Nephron progenitor cell (in vitro differentiated cells): ENCODE data around the gene RCHY1.
"Not testable (repeated sequence)": the region's sequence is repeated elsewhere in the genome, so short reads cannot be mapped to it uniquely, and the experiment has no call there.

ENCODE experiments used
- DNase-seq: peaks from one replicate; pipeline ENCODE4 v3.0.0; 2021
- H3K27ac Mint-ChIP-seq: 2 replicates; pipeline ENCODE4 v1.8.0; 2021; ENCODE audit warnings: mild to moderate bottlenecking, moderate library complexity, mixed read lengths
- H3K27me3 Mint-ChIP-seq: 2 replicates; pipeline ENCODE4 v1.8.0; 2021; ENCODE audit warnings: mild to moderate bottlenecking, low read depth, mixed read lengths; ENCODE audit not compliant: poor library complexity
- H3K36me3 Mint-ChIP-seq: 2 replicates; pipeline ENCODE4 v1.8.0; 2021; ENCODE audit warnings: low read depth, mixed read lengths
- H3K4me1 Mint-ChIP-seq: 2 replicates; pipeline ENCODE4 v1.8.0; 2021; ENCODE audit warnings: mixed read lengths
- H3K4me3 Mint-ChIP-seq: 2 replicates; pipeline ENCODE4 v1.8.0; 2021; ENCODE audit warnings: mild to moderate bottlenecking, moderate library complexity, mixed read lengths
- H3K9me3 Mint-ChIP-seq: 2 replicates; pipeline ENCODE4 v1.8.0; 2021; ENCODE audit warnings: mild to moderate bottlenecking, moderate library complexity, mixed read lengths
- TF ChIP-seq, protein P1 (sequence below): fragments of 200-600 bp; sonication (generic); IDR thresholded peaks from 2 replicates; pipeline ENCODE4 v1.5.0; 2021; ENCODE audit warnings: antibody characterized with exemption

The RCHY1 gene

DNA sequence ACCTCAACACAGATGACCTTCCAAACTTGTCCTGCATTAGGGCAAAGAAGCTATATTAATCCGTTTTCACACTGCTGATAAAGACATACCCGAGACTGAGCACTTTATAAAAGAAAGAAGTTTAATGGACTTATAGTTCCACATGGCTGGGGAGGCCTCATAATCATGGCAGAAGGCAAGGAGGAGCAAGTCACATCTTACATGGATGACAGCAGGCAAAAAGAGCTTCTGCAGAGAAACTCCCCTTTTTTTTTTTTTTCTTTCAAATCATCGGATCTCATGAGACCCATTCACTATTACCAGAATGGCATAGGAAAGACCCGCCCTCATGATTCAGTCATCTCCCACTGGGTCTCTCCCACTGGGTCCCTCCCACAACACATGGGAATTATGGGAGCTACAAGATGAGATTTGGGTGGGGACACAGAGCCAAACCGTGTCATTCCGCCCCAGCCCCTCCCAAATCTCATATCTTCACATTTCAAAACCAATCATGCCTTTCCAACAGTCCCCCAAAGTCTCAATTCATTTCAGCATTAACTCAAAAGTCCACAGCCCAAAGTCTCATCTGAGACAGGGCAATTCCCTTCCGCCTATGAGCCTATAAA, 17.4 kb upstream of the RCHY1 start:
- DNase-seq, H3K4me3 Mint-ChIP-seq, H3K27me3 Mint-ChIP-seq, H3K4me1 Mint-ChIP-seq: not testable (repeated sequence)
- Mint-ChIP-seq H3K36me3 (peaks cover 92% of the 10 kb centered on the region), H3K27ac (peak overlapping the region; percentile 59), H3K9me3 (peaks cover 46% of the 10 kb centered on the region)

DNA sequence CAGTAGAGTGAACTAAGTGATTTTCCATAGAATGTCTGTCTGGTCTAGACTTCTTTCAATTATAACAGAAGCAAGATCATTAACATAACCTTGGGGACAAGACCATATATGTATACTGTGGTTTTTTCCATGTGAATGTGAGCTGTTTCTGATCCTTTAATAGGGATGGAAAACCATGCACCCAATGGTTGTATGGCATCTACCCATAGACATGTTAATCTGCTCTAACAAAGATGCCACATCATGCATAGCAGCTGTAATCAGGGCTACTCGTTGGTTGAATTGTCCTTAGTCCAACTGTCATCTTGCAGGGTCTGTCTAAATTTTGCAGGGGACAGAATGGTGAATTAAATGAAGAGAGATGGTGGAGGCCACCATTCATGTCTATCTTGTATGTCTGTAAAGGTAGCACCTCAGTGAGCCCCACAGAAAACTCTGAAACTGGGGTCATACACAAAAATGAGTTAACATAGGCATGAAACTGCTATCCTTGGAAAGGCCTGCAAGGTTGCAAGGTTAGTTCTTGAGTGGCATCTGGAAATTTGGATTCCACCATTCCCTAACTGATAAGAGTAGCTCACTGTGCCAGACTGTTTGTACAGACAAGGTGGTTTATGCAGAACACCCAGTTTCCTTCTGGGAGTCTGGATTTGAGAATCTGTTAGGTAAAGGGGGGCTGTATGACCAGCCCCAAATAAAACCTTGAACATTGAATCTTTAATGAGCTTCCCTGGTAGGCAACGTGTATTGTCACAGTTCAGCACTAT, 16.5 kb upstream of the RCHY1 start:
- H3K4me3 Mint-ChIP-seq: no peak overlapping the region
- peaks cover 96% of the 10 kb centered on the region for H3K36me3 Mint-ChIP-seq

DNA sequence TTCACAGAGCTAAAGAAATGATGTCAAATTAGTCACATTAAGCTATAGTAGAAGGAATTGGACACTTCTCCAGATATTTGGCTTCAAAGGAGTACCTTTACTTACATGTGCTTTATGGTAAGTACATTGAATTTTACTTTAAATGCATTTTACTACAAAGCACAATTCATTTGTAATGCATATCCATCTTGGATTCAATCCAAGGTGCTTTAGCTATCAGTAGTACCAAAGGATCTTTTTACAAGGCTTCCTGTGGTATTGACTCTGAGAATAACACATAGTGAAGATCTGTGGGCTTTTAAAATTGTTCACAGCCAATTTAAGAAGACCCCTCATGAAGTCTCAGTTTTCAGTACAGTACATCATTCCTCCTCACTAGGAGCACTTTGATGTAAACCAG, 13.3 kb upstream of the RCHY1 start:
- Mint-ChIP-seq H3K9me3 (peaks cover 14% of the 10 kb centered on the region), H3K27ac (no peak overlapping the region), H3K4me1 (no peaks in the 10 kb centered on the region), H3K4me3 (no peak overlapping the region), H3K27me3 (no peaks in the 10 kb centered on the region), H3K36me3 (peaks cover 83% of the 10 kb centered on the region)
- no peak for DNase-seq
- TF ChIP-seq, protein P1, sequence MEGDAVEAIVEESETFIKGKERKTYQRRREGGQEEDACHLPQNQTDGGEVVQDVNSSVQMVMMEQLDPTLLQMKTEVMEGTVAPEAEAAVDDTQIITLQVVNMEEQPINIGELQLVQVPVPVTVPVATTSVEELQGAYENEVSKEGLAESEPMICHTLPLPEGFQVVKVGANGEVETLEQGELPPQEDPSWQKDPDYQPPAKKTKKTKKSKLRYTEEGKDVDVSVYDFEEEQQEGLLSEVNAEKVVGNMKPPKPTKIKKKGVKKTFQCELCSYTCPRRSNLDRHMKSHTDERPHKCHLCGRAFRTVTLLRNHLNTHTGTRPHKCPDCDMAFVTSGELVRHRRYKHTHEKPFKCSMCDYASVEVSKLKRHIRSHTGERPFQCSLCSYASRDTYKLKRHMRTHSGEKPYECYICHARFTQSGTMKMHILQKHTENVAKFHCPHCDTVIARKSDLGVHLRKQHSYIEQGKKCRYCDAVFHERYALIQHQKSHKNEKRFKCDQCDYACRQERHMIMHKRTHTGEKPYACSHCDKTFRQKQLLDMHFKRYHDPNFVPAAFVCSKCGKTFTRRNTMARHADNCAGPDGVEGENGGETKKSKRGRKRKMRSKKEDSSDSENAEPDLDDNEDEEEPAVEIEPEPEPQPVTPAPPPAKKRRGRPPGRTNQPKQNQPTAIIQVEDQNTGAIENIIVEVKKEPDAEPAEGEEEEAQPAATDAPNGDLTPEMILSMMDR: no peak

More for the DNA sequence above, 16.5 kb upstream of the RCHY1 start:
- Mint-ChIP-seq H3K9me3 (peaks cover 42% of the 10 kb centered on the region), H3K27ac (no peak overlapping the region), H3K4me1 (no peaks in the 10 kb centered on the region), H3K27me3 (no peaks in the 10 kb centered on the region)
- no peak for DNase-seq
- TF ChIP-seq, protein P1: no peak

DNA sequence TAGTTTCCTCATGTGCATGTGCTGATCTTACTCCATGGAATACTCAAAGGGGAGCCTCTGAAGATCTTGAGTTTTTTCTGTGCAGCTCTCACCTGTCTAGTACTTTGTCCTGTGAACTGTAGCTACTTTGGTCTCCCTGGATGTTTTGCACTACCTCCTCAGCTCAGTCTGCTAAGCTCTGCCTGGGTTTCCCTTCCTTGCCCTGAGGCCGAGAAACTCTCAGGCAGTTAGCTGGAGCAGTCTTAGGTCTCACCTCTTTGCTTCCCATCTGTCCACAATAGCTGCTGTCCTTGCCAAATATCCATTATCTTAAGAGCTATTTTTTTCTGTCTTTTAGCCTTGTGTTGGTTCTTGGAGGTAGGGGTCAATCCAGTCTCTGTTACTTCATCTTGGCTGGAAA, 11.7 kb upstream of the RCHY1 start:
- H3K9me3 Mint-ChIP-seq: no peaks in the 10 kb centered on the region
- no peaks in the 10 kb centered on the region for H3K27me3 Mint-ChIP-seq
- H3K4me3 Mint-ChIP-seq: no peak overlapping the region
- peaks cover 80% of the 10 kb centered on the region for H3K36me3 Mint-ChIP-seq
- TF ChIP-seq, protein P1: no peak
- DNase-seq: no peak
- H3K27ac Mint-ChIP-seq: peak overlapping the region; percentile 23
- H3K4me1 Mint-ChIP-seq: no peaks in the 10 kb centered on the region

DNA sequence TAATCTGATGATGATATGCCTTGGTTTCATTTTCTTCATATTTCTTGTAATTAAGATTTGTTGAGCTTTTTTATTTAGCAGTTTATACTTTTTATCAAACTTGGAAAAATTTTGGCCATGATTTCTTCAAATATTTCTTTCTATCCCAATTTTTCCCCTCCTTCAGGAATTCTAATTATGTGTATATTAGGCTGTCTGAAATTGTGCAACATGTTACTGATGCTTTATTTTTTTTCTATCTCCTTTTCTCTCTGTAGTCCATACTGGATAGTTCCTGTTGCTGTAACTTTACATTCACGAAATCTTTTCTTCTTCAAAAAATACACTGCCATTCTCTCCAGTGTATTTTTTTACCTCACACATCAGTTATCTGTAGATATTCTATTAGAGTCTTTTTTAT, 10.9 kb upstream of the RCHY1 start:
- peaks cover 80% of the 10 kb centered on the region for H3K36me3 Mint-ChIP-seq
- peak overlapping the region; percentile 15 for H3K27ac Mint-ChIP-seq
- no peak overlapping the region for H3K4me3 Mint-ChIP-seq
- no peak for DNase-seq
- no peaks in the 10 kb centered on the region for H3K9me3 Mint-ChIP-seq
- TF ChIP-seq, protein P1: no peak
- no peaks in the 10 kb centered on the region for H3K4me1 Mint-ChIP-seq
- H3K27me3 Mint-ChIP-seq: no peaks in the 10 kb centered on the region

DNA sequence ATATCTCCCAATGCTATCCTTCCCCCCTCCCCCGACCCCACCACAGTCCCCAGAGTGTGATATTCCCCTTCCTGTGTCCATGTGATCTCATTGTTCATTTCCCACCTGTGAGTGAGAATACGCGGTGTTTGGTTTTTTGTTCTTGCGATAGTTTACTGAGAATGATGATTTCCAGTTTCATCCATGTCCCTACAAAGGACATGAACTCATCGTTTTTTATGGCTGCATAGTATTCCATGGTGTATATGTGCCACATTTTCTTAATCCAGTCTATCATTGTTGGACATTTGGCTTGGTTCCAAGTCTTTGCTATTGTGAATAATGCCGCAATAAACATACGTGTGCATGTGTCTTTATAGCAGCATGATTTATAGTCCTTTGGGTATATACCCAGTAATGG, 5.2 kb upstream of the RCHY1 start:
- Mint-ChIP-seq H3K36me3 (peaks cover 60% of the 10 kb centered on the region), H3K4me1 (peaks cover 15% of the 10 kb centered on the region)
- H3K27me3 Mint-ChIP-seq, H3K9me3 Mint-ChIP-seq, H3K27ac Mint-ChIP-seq, H3K4me3 Mint-ChIP-seq, DNase-seq: not testable (repeated sequence)

DNA sequence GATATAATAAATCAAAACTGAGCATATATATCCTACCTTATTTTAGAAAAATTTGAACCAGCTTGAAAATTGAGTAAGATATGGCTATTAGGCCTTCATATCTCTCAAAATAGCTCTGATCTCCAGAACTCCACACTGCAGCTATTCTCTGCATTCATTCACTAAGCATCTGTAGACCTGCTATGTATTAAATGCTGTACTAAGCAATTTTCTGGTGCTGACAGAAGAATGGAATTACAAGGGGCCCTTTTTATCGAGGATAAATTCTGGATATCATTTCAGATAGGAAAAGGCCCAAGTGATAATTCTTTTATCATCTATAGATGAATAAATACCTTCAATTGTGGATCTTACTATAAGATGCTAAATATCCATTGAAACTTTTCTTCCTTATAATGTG, 1.9 kb upstream of the RCHY1 start:
- TF ChIP-seq, protein P1: no peak
- no peak for DNase-seq
- Mint-ChIP-seq H3K4me1 (peaks cover 25% of the 10 kb centered on the region), H3K4me3 (no peak overlapping the region), H3K27ac (no peak overlapping the region), H3K36me3 (peaks cover 40% of the 10 kb centered on the region), H3K9me3 (peaks cover 7% of the 10 kb centered on the region), H3K27me3 (no peaks in the 10 kb centered on the region)
